ENCODE data around the gene FYB1.

Gene FYB1

GRCh38 chr5:39191216-39191615 is 28.1 kb downstream of the FYB1 start:
- Histone ChIP-seq H3K4me3 (no peak overlapping the region), H3K27ac (no peak overlapping the region)
- TF ChIP-seq CTCF (IDR thresholded peaks at IDR 0.05), result no peak
- DNase-seq (ENCODE audit: low spot score), result no peak

DNA sequence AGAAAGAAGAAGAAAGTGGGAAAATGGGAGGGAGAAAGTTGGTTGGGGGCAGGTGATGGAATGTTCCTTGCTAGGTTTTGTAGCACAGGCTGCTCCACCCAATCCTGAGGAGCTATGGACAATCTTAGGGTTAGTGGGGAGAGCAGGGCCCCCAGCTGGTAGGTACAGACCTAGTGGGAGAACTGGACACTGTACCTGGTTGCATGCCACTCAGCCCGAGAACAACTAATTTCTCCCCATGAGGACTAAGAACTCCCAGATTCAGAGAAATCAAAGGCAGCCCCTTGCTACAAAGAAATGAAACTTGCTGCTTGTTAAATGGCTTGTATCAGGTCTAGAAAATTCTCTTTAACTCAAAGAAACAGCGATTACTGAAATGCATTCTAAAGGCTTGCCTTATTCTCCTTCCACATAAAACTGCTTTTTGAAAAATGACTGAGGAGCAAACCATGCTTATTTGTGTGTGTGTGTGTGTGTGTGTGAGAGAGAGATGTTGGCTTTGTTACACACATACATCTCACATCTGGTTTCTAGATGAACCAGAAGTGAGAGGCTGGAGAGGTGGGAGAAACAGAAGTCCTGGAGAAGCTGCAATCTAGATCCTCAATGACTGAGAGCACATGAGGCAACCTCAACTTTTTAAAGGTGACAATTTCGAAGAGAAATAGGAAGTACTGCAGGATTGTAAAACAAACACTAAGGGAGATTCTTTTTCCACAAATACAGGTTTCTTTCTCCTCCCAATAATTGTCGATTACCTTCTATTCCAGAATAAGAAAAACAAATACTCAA is 28.9 kb downstream of the FYB1 start:
- H3K4me3 ChIP-seq, result no peak overlapping the region
- no peak for TF ChIP-seq CTCF (IDR thresholded peaks at IDR 0.05)
- H3K27ac ChIP-seq, result no peak overlapping the region
- DNase-seq (ENCODE audit: low spot score), result no peak

DNA sequence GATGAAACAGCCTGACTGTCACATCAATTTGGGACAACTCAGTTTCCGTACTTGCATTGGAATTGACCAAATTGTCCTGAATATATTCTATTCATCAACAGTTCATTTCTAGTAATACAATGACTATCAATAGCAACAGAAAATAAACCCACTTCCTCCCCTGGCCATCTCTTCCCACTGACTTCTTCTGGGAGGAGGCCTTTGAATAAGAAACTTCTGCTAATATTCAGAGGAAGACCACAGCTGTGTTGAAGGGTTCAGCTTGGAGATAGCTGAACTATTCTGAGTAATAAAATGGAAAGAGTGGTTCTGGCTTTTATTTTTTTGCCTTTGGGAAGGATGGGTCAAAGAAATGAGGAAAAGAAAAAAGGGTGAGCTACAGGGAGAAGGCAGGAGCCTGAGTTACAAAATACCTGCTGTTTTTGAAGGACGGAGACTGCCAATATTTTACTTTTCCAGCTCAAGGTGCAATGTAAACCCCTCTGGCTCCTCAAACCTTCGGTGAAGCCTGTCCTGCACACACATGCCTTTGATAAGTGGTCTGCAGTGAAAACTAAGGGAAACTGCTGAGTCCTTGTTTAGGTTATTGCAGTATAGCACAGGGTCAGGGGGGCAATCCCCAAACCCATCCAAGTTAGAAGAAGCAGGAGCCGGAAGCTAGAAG is 29.9 kb downstream of the FYB1 start:
- DNase-seq (ENCODE audit: low spot score), result no peak
- no peak for TF ChIP-seq CTCF (IDR thresholded peaks at IDR 0.05)
- no peak overlapping the region for H3K27ac ChIP-seq
- H3K4me3 ChIP-seq, result no peak overlapping the region

- Histone ChIP-seq H3K27ac (no peak overlapping the region), H3K4me3 (no peak overlapping the region)
- TF ChIP-seq CTCF (IDR thresholded peaks at IDR 0.05), result no peak
- no peak for DNase-seq (ENCODE audit: low spot score)
Observed at GRCh38 chr5:39187831-39188731, 31.3 kb downstream of the FYB1 start.

- H3K4me3 ChIP-seq, result no peak overlapping the region
- no peak for DNase-seq (ENCODE audit: low spot score)
- TF ChIP-seq CTCF (IDR thresholded peaks at IDR 0.05), result no peak
- H3K27ac ChIP-seq, result no peak overlapping the region
Observed at GRCh38 chr5:39186722-39187539, 32.4 kb downstream of the FYB1 start.

- TF ChIP-seq CTCF (IDR thresholded peaks at IDR 0.05), result no peak
- Histone ChIP-seq H3K4me3 (no peak overlapping the region), H3K27ac (no peak overlapping the region)
- DNase-seq (ENCODE audit: low spot score), result no peak
Observed at GRCh38 chr5:39186289-39186688, 33.1 kb downstream of the FYB1 start.

Data from coronary artery (tissue), 2 donors.